A549 (cell line): ENCODE results near the gene CDH4.

Experiments
- BHLHE40 ChIP-seq: IDR thresholded peaks from 2 replicates; pipeline ENCODE4 v1.6.1; 2012; ENCODE audit warnings: low read depth, low read length, inconsistent platforms
- CHD4 ChIP-seq: fragments of 200-600 bp; sonication (generic); IDR thresholded peaks from 2 replicates; pipeline ENCODE4 v1.6.1; 2016; ENCODE audit warnings: antibody characterized with exemption, mild to moderate bottlenecking, borderline replicate concordance
- CTCF ChIP-seq: fragments of >200 bp; sonication (Bioruptor Twin); formaldehyde crosslinking; IDR thresholded peaks from 3 replicates; pipeline ENCODE4 v1.5.1; 2016
- EP300 ChIP-seq, 2 experiments: fragments of >200 bp; sonication (Bioruptor Twin); formaldehyde crosslinking; IDR thresholded peaks; 2 replicates in 1 of 2; 3 replicates in 1 of 2; pipeline ENCODE4 v1.6.1; 2016 to 2017
- HOXB13 ChIP-seq: fragments of 250-450 bp; sonication (Bioruptor Pico); IDR thresholded peaks from 2 replicates; pipeline ENCODE4 v1.5.0; 2020; ENCODE audit warnings: low read depth, mild to moderate bottlenecking, moderate library complexity
- JUNB ChIP-seq: fragments of >200 bp; sonication (Bioruptor Twin); formaldehyde crosslinking; IDR thresholded peaks from 2 replicates; pipeline ENCODE4 v1.6.1; 2016
- MAFK ChIP-seq: fragments of 450-650 bp; IDR thresholded peaks from 2 replicates; pipeline ENCODE4 v1.6.1; 2014; ENCODE audit not compliant: partially characterized antibody
- MAZ ChIP-seq: fragments of 150-350 bp; IDR thresholded peaks from 2 replicates; pipeline ENCODE4 v1.6.1; 2014; ENCODE audit warnings: antibody characterized with exemption, low read depth, low read length, borderline replicate concordance
- PHF8 ChIP-seq: fragments of 200-600 bp; sonication (generic); IDR thresholded peaks from 2 replicates; pipeline ENCODE4 v1.6.1; 2016; ENCODE audit warnings: low read depth, mild to moderate bottlenecking, antibody characterized with exemption, moderate library complexity, borderline replicate concordance
- POLR2A ChIP-seq: IDR thresholded peaks from 2 replicates; pipeline ENCODE4 v1.6.1; 2012; ENCODE audit warnings: mild to moderate bottlenecking, low read length
- USF2 ChIP-seq: fragments of 450-650 bp; IDR thresholded peaks from 2 replicates; pipeline ENCODE4 v1.6.1; 2014; ENCODE audit warnings: antibody characterized with exemption
- ZC3H11A ChIP-seq: fragments of 450-650 bp; IDR thresholded peaks from 2 replicates; pipeline ENCODE4 v1.6.1; 2014; ENCODE audit warnings: antibody characterized with exemption, mild to moderate bottlenecking

GRCh38 chr20:61832181-61832580 lies 580.1 kb downstream of the CDH4 start:
- no peak for TF ChIP-seq CTCF
- TF ChIP-seq POLR2A: no peak
- TF ChIP-seq MAZ: no peak
- TF ChIP-seq JUNB: no peak
- TF ChIP-seq ZC3H11A: no peak
- no peak for TF ChIP-seq PHF8
- no peak for TF ChIP-seq MAFK
- no peak for TF ChIP-seq EP300 (IDR thresholded peaks at IDR 0.05)
- TF ChIP-seq USF2: no peak
- TF ChIP-seq HOXB13 (CRISPR knock-in tag): no peak
- TF ChIP-seq BHLHE40: no peak
- TF ChIP-seq CHD4: no peak
